HepG2 (cell line): ENCODE results near the gene CXCR5. TPM values are rescaled to one million over a fixed set of nuclear protein-coding genes. Genes with fewer than 3 reads are reported as not detected.

Source experiments
- HOXA3 ChIP-seq: sonication (generic); formaldehyde crosslinking; IDR thresholded peaks from 2 replicates; pipeline ENCODE4 v1.5.0; 2020; ENCODE audit warnings: missing genetic modification reagents
- HOXA7 ChIP-seq: sonication (generic); formaldehyde crosslinking; IDR thresholded peaks from 2 replicates; pipeline ENCODE4 v1.8.1; 2022; ENCODE audit warnings: mild to moderate bottlenecking, missing genetic modification reagents, moderate library complexity
- KDM2A ChIP-seq: sonication (generic); formaldehyde crosslinking; IDR thresholded peaks from 2 replicates; pipeline ENCODE4 v1.4.0; 2020; ENCODE audit warnings: low read depth, missing genetic modification reagents, borderline replicate concordance
- MLLT10 ChIP-seq: sonication (generic); formaldehyde crosslinking; IDR thresholded peaks from 2 replicates; pipeline ENCODE4 v1.4.0; 2020; ENCODE audit warnings: missing genetic modification reagents
- PHF20 ChIP-seq: sonication (generic); formaldehyde crosslinking; IDR thresholded peaks from 2 replicates; pipeline ENCODE4 v1.5.0; 2020; ENCODE audit warnings: mild to moderate bottlenecking, missing genetic modification reagents
- RORA ChIP-seq: sonication (generic); formaldehyde crosslinking; IDR thresholded peaks from 2 replicates; pipeline ENCODE4 v1.5.0; 2020; ENCODE audit warnings: mild to moderate bottlenecking, missing genetic modification reagents, moderate library complexity
- SPEN ChIP-seq: sonication (generic); formaldehyde crosslinking; IDR thresholded peaks from 2 replicates; pipeline ENCODE4 v1.5.1; 2020; ENCODE audit warnings: low read depth, mild to moderate bottlenecking, missing genetic modification reagents
- TRIM24 ChIP-seq: sonication (generic); formaldehyde crosslinking; IDR thresholded peaks from 2 replicates; pipeline ENCODE4 v1.8.0; 2022; ENCODE audit warnings: mild to moderate bottlenecking, missing genetic modification reagents
- ZBTB21 ChIP-seq: sonication (generic); formaldehyde crosslinking; IDR thresholded peaks from 2 replicates; pipeline ENCODE4 v1.4.0; 2020; ENCODE audit warnings: missing genetic modification reagents
- ZFP36L2 ChIP-seq: sonication (generic); formaldehyde crosslinking; IDR thresholded peaks from 2 replicates; pipeline ENCODE4 v1.4.0; 2020; ENCODE audit warnings: missing genetic modification reagents
- ZNF354B ChIP-seq: sonication (generic); formaldehyde crosslinking; IDR thresholded peaks from 2 replicates; pipeline ENCODE4 v1.8.0; 2022; ENCODE audit warnings: mild to moderate bottlenecking, missing genetic modification reagents
- ZNF569 ChIP-seq: sonication (generic); formaldehyde crosslinking; IDR thresholded peaks from 2 replicates; pipeline ENCODE4 v1.5.0; 2020; ENCODE audit warnings: mild to moderate bottlenecking, missing genetic modification reagents, moderate library complexity, borderline replicate concordance
- polyA plus RNA-seq, 8 experiments: library from polyadenylated mRNA; depleted of rRNA in 3 of 8; stranded (reverse) in 7 of 8; unstranded in 1 of 8; fragments of >200 nt; fragmentation: Illumina TruSeq in 4 of 8; extraction: Trizol in 4 of 8; gene quantifications; 2 replicates each; pipeline versions ENCODE4 v1.2.1 to v1.2.3, GENCODE V29; 2011 to 2016; ENCODE audit warnings: low read depth in 4 of 8, missing spikeins in 1 of 8, mixed read lengths in 1 of 8; ENCODE audit not compliant: insufficient read depth in 1 of 8
- total RNA-seq, 5 experiments: library from RNA; depleted of rRNA; stranded (reverse); fragments of >200 nt; fragmentation: Illumina TruSeq; extraction: Trizol; gene quantifications; 2 replicates each; pipeline ENCODE4 v1.2.3, GENCODE V29; 2016; ENCODE audit warnings: low read depth in 1 of 5
- TF ChIP-seq, protein P1 (sequence below): sonication (generic); formaldehyde crosslinking; IDR thresholded peaks from 2 replicates; pipeline ENCODE4 v1.5.0; 2020; ENCODE audit warnings: missing genetic modification reagents
- TF ChIP-seq, protein P2 (sequence below): sonication (generic); formaldehyde crosslinking; IDR thresholded peaks from 2 replicates; pipeline ENCODE4 v1.4.0; 2020; ENCODE audit warnings: mild to moderate bottlenecking, low read depth, missing genetic modification reagents
- TF ChIP-seq, protein P3 (sequence below): sonication (generic); formaldehyde crosslinking; IDR thresholded peaks from 2 replicates; pipeline ENCODE4 v1.4.0; 2020; ENCODE audit warnings: missing genetic modification reagents; ENCODE audit errors: not compliant biosample characterization
- TF ChIP-seq, protein P4 (sequence below): sonication (generic); formaldehyde crosslinking; IDR thresholded peaks from 2 replicates; pipeline ENCODE4 v1.4.0; 2020; ENCODE audit warnings: missing genetic modification reagents, low read depth, mild to moderate bottlenecking, borderline replicate concordance
- TF ChIP-seq, protein P5 (sequence below): IDR thresholded peaks from 2 replicates; pipeline ENCODE4 v1.4.0; 2020; ENCODE audit warnings: mild to moderate bottlenecking, missing genetic modification reagents
- TF ChIP-seq, protein P6 (sequence below): conservative IDR thresholded peaks from 2 replicates; pipeline ENCODE4 v1.6.1; 2018; ENCODE audit warnings: missing genetic modification reagents

The CXCR5 gene
- total and polyA plus RNA-seq, 2 of the 13 experiments (the other 11 are each of a cell fraction or from before 2014, with no cell fraction given), result not detected

DNA sequence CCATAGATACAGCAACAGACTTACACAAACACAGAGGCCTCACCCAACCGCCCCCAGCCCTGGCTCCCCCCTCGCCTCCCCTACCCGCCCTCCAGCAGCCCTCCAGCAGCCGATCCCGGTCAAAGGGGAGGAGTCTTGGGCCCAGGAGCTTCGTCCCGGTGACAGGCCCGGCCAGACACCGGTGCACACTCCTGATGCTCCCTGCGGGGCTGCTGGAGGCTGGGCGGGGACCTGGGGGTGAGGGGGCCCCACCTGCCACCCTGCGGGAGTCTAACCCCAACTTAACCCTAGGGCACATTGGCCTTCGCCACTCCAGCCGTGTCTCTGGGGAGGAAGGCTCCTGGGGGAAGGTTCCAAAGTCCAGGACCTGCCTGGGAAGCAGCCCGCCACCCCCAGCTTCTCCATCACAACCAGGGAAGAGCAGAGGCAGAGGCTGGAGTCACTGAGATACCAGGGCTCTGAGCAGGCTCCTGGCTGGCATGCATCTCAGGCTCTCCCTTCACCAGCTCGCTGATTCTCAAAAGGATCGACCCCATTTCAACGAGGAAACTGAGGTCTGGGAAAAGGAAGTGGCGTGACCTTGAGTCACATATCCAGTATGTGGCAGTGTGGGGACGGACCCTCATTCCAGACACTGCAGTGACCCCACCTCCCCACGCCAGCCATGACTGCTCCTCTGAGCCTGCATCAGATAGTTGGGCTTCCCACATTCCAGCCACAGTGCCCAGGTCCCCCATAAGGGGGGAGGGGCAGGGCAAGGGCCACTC lies 27.6 kb downstream of the CXCR5 start (continued):
- TF ChIP-seq, protein P1, sequence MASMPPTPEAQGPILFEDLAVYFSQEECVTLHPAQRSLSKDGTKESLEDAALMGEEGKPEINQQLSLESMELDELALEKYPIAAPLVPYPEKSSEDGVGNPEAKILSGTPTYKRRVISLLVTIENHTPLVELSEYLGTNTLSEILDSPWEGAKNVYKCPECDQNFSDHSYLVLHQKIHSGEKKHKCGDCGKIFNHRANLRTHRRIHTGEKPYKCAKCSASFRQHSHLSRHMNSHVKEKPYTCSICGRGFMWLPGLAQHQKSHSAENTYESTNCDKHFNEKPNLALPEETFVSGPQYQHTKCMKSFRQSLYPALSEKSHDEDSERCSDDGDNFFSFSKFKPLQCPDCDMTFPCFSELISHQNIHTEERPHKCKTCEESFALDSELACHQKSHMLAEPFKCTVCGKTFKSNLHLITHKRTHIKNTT (CRISPR knock-in tag), result no peak
- no peak for TF ChIP-seq ZNF354B (CRISPR knock-in tag)
- TF ChIP-seq, protein P2, sequence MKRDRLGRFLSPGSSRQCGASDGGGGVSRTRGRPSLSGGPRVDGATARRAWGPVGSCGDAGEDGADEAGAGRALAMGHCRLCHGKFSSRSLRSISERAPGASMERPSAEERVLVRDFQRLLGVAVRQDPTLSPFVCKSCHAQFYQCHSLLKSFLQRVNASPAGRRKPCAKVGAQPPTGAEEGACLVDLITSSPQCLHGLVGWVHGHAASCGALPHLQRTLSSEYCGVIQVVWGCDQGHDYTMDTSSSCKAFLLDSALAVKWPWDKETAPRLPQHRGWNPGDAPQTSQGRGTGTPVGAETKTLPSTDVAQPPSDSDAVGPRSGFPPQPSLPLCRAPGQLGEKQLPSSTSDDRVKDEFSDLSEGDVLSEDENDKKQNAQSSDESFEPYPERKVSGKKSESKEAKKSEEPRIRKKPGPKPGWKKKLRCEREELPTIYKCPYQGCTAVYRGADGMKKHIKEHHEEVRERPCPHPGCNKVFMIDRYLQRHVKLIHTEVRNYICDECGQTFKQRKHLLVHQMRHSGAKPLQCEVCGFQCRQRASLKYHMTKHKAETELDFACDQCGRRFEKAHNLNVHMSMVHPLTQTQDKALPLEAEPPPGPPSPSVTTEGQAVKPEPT (CRISPR knock-in tag), result no peak
- peak; percentile 46; the same call in 1 of the 2 replicates for TF ChIP-seq HOXA3 (CRISPR knock-in tag)
- TF ChIP-seq MLLT10 (CRISPR knock-in tag), result no peak
- TF ChIP-seq TRIM24 (CRISPR knock-in tag), result no peak
- no peak for TF ChIP-seq ZFP36L2 (CRISPR knock-in tag)
- TF ChIP-seq, protein P3, sequence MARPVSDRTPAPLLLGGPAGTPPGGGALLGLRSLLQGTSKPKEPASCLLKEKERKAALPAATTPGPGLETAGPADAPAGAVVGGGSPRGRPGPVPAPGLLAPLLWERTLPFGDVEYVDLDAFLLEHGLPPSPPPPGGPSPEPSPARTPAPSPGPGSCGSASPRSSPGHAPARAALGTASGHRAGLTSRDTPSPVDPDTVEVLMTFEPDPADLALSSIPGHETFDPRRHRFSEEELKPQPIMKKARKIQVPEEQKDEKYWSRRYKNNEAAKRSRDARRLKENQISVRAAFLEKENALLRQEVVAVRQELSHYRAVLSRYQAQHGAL (CRISPR knock-in tag), result no peak
- TF ChIP-seq HOXA7 (CRISPR knock-in tag), result no peak
- TF ChIP-seq, protein P4, sequence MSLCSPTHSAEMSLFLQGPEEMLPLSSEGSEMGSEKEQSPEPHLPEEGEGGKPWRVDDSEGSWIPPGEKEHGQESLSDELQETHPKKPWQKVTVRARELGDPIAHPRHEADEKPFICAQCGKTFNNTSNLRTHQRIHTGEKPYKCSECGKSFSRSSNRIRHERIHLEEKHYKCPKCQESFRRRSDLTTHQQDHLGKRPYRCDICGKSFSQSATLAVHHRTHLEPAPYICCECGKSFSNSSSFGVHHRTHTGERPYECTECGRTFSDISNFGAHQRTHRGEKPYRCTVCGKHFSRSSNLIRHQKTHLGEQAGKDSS (CRISPR knock-in tag), result no peak
- TF ChIP-seq KDM2A, result no peak
- TF ChIP-seq, protein P5, sequence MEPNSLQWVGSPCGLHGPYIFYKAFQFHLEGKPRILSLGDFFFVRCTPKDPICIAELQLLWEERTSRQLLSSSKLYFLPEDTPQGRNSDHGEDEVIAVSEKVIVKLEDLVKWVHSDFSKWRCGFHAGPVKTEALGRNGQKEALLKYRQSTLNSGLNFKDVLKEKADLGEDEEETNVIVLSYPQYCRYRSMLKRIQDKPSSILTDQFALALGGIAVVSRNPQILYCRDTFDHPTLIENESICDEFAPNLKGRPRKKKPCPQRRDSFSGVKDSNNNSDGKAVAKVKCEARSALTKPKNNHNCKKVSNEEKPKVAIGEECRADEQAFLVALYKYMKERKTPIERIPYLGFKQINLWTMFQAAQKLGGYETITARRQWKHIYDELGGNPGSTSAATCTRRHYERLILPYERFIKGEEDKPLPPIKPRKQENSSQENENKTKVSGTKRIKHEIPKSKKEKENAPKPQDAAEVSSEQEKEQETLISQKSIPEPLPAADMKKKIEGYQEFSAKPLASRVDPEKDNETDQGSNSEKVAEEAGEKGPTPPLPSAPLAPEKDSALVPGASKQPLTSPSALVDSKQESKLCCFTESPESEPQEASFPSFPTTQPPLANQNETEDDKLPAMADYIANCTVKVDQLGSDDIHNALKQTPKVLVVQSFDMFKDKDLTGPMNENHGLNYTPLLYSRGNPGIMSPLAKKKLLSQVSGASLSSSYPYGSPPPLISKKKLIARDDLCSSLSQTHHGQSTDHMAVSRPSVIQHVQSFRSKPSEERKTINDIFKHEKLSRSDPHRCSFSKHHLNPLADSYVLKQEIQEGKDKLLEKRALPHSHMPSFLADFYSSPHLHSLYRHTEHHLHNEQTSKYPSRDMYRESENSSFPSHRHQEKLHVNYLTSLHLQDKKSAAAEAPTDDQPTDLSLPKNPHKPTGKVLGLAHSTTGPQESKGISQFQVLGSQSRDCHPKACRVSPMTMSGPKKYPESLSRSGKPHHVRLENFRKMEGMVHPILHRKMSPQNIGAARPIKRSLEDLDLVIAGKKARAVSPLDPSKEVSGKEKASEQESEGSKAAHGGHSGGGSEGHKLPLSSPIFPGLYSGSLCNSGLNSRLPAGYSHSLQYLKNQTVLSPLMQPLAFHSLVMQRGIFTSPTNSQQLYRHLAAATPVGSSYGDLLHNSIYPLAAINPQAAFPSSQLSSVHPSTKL (CRISPR knock-in tag), result peak; percentile 46; the same call in 1 of the 2 replicates
- TF ChIP-seq, protein P6, sequence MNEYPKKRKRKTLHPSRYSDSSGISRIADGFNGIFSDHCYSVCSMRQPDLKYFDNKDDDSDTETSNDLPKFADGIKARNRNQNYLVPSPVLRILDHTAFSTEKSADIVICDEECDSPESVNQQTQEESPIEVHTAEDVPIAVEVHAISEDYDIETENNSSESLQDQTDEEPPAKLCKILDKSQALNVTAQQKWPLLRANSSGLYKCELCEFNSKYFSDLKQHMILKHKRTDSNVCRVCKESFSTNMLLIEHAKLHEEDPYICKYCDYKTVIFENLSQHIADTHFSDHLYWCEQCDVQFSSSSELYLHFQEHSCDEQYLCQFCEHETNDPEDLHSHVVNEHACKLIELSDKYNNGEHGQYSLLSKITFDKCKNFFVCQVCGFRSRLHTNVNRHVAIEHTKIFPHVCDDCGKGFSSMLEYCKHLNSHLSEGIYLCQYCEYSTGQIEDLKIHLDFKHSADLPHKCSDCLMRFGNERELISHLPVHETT (CRISPR knock-in tag), result 0 out of 2 replicates have a peak, but pooled peaks have one; percentile 26
- no peak for TF ChIP-seq ZBTB21 (CRISPR knock-in tag)
- TF ChIP-seq ZNF569 (CRISPR knock-in tag), result no peak
- no peak for TF ChIP-seq RORA
- no peak for TF ChIP-seq SPEN (CRISPR knock-in tag)
- TF ChIP-seq PHF20 (CRISPR knock-in tag), result no peak
